Testis (tissue), 2 donors: ENCODE results near the gene SLC25A26.

Experiments used
- CTCF ChIP-seq, 3 experiments: fragments of 450-650 bp in 2 of 3; fragments of 200-600 bp in 1 of 3; sonication (generic) in 1 of 3; IDR thresholded peaks; one replicate each; pipeline ENCODE4 v1.5.1; 2016 to 2019; ENCODE audit warnings: antibody characterized with exemption in 3 of 3, mild to moderate bottlenecking in 2 of 3, moderate library complexity in 1 of 3
- POLR2A ChIP-seq: fragments of 450-650 bp; IDR thresholded peaks from one replicate; pipeline ENCODE4 v1.6.1; 2017; ENCODE audit warnings: antibody characterized with exemption, mild to moderate bottlenecking, moderate library complexity

GRCh38 chr3:66378256-66378655 is 157.5 kb downstream of the SLC25A26 start:
- TF ChIP-seq CTCF (IDR thresholded peaks at IDR 0.05), result peak in 1 of 3 experiments; percentile 41
- no peak for TF ChIP-seq POLR2A
